Measurements from ENCODE around the gene RCVRN. TPM values are rescaled to one million over a fixed set of nuclear protein-coding genes. Genes with fewer than 3 reads are reported as not detected.

RCVRN gene
- total and polyA plus RNA-seq, 9 of the 15 experiments (the other 6 are each of a cell fraction or from before 2014, with no cell fraction given) = not detected

GRCh38 chr17:9855036-9855435 lies 50.0 kb downstream of the RCVRN start:
- no peak overlapping the region for H3K4me2 ChIP-seq (ENCODE audit: insufficient read depth, low read length)
- no peaks in the 10 kb centered on the region for H3K27me3 ChIP-seq (ENCODE audit: control insufficient read depth in 2 of 2, insufficient read depth in 2 of 2, low read length in 2 of 2)
- H2AFZ ChIP-seq (ENCODE audit: low read depth, low read length) = no peak overlapping the region
- in situ Hi-C loops (cut with MboI) (no loop called here), intact Hi-C loops (cut with micrococcal nuclease) (no loop called here)
- 0% methylated on average over 4 of the region's 4 CpGs for WGBS (ENCODE audit: insufficient coverage, low coverage, missing lambda C conversion rate)
- H3K9me3 ChIP-seq (replicated peaks; ENCODE audit: control insufficient read depth, insufficient read depth, low read depth, low read length) = no peaks in the 10 kb centered on the region
- TF ChIP-seq SREBF2 (CRISPR knock-in tag; IDR thresholded peaks at IDR 0.05) = no peak
- TF ChIP-seq ZNF175 (CRISPR knock-in tag; IDR thresholded peaks at IDR 0.05; ENCODE audit: low read depth) = no peak
- TF ChIP-seq ZC3H8 (IDR thresholded peaks at IDR 0.05) = no peak
- no peak for TF ChIP-seq L3MBTL2 (IDR thresholded peaks at IDR 0.05)
- TF ChIP-seq, protein P1, sequence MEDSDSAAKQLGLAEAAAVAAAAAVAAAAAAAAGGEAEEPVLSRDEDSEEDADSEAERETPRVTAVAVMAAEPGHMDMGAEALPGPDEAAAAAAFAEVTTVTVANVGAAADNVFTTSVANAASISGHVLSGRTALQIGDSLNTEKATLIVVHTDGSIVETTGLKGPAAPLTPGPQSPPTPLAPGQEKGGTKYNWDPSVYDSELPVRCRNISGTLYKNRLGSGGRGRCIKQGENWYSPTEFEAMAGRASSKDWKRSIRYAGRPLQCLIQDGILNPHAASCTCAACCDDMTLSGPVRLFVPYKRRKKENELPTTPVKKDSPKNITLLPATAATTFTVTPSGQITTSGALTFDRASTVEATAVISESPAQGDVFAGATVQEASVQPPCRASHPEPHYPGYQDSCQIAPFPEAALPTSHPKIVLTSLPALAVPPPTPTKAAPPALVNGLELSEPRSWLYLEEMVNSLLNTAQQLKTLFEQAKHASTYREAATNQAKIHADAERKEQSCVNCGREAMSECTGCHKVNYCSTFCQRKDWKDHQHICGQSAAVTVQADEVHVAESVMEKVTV (CRISPR knock-in tag; IDR thresholded peaks at IDR 0.05) = no peak
- no peak for TF ChIP-seq ZNF668 (CRISPR knock-in tag; IDR thresholded peaks at IDR 0.05)
- no peak for TF ChIP-seq HNRNPK (IDR thresholded peaks at IDR 0.05; ENCODE audit: low read depth, low read length, poor library complexity, severe bottlenecking)
- no peak for TF ChIP-seq ZNF280A (IDR thresholded peaks at IDR 0.05; ENCODE audit: low read depth, partially characterized antibody)
- TF ChIP-seq, protein P2, sequence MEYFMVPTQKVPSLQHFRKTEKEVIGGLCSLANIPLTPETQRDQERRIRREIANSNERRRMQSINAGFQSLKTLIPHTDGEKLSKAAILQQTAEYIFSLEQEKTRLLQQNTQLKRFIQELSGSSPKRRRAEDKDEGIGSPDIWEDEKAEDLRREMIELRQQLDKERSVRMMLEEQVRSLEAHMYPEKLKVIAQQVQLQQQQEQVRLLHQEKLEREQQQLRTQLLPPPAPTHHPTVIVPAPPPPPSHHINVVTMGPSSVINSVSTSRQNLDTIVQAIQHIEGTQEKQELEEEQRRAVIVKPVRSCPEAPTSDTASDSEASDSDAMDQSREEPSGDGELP (CRISPR knock-in tag; IDR thresholded peaks at IDR 0.05; ENCODE audit: borderline replicate concordance) = no peak
- no peak for TF ChIP-seq PTRF (tag; IDR thresholded peaks at IDR 0.05)
- no peak for TF ChIP-seq ZNF76 (CRISPR knock-in tag; IDR thresholded peaks at IDR 0.05; ENCODE audit: borderline replicate concordance)
- no peak for TF ChIP-seq SAFB2 (IDR thresholded peaks at IDR 0.05; ENCODE audit: borderline replicate concordance, low read depth, low read length, severe bottlenecking)
- TF ChIP-seq CXXC5 (CRISPR knock-in tag; IDR thresholded peaks at IDR 0.05) = no peak
- TF ChIP-seq SMARCC2 (IDR thresholded peaks at IDR 0.05; ENCODE audit: low read depth) = no peak
- no peak for TF ChIP-seq FOXP1 (CRISPR knock-in tag; IDR thresholded peaks at IDR 0.05)
- H3K9ac ChIP-seq (ENCODE audit: insufficient read depth in 1 of 2, low read depth in 2 of 2, low read length in 2 of 2) = no peak overlapping the region
- H4K20me1 ChIP-seq (replicated peaks; ENCODE audit: control insufficient read depth, insufficient read depth, low read length) = no peaks in the 10 kb centered on the region
- no peaks in the 10 kb centered on the region for H3K9me1 ChIP-seq (ENCODE audit: control insufficient read depth, insufficient read depth, low read length)
- H3K4me3 ChIP-seq = no peak overlapping the region
- FAIRE-seq (no peak), ATAC-seq (no peak), DNase-seq (ENCODE audit: extremely low read depth in 1 of 4, low spot score in 3 of 4) (no peak)
- H3K4me1 ChIP-seq (replicated peaks in 1 of 2; ENCODE audit: control insufficient read depth in 2 of 2, insufficient read depth in 2 of 2, low read length in 2 of 2) = no peaks in the 10 kb centered on the region
- no peak overlapping the region for H3K27ac ChIP-seq (ENCODE audit: extremely low read depth, low read depth, low read length)
- BruUV-seq (replicated peaks) = no TSS peak
- no peaks in the 10 kb centered on the region for H3K36me3 ChIP-seq (ENCODE audit: control insufficient read depth, insufficient read depth, low read length)
- ChIA-PET CTCF (ENCODE audit: low intra/inter-chr PET ratio) (no interaction called here), POLR2A (no interaction called here)
- H3K79me2 ChIP-seq (ENCODE audit: control insufficient read depth, insufficient read depth, low read length) = no peaks in the 10 kb centered on the region

Measured in K562 (cell line).